ENCODE measurements around the gene SAPCD2.

The SAPCD2 gene

DNA sequence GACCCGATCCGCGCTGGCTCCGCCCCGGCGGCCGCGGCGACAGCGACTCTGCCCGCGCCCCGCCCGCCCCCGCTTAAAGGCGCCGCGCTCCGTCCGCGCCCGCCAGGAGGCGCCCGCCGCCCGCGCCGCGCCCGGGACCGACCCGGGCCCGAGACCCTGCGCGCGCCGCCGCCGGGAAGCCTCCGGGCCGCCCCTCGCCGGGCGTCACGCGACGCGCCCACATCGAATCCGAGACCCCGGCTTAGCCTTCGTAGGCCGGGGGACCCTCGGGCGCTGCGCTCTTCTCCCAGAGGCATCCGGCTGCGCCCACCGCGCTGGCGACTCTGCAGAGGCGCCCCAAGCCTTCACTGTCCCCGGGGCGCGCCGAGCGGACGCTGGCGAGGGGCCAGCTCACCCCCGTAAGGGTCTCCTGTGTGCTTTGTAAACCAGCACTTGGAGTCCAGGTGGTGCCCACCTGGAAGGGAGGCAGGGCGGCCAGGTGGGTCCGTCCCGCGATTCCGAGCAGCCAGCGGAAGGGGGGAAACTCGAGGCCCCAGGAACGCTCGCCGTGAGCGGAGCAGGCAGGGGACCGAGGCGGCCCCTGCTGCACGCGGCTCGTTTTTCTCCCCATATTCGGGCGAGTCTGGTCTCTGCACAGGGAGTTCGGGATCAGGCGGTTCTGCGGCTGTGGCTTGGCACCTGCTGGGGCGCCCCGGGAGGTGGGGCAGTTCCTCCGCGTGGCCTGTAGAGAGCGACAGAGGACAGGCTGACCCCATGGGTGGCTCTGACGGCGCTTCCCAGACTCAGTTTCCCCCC is 41.9 kb downstream of the SAPCD2 start:
- H3K36me3 Mint-ChIP-seq: no peaks in the 10 kb centered on the region
- no peaks in the 10 kb centered on the region for H3K9me3 Mint-ChIP-seq
- no peaks in the 10 kb centered on the region for H3K27me3 Mint-ChIP-seq
- H3K27ac Mint-ChIP-seq: peak overlapping the region; percentile 65
- H3K4me1 Mint-ChIP-seq: peaks cover 25% of the 10 kb centered on the region
- peak overlapping the region; percentile 69 for H3K4me3 Mint-ChIP-seq

- Mint-ChIP-seq H3K4me1 (peaks cover 25% of the 10 kb centered on the region), H3K9me3 (no peaks in the 10 kb centered on the region), H3K27me3 (no peaks in the 10 kb centered on the region), H3K27ac (peak within 1 kb of the TSS; percentile 65), H3K4me3 (peak within 1 kb of the TSS; percentile 83), H3K36me3 (no peaks in the 10 kb centered on the region)
Measured at GRCh38 chr9:137027369-137028262, 42.7 kb downstream of the SAPCD2 start, which contains the start of gene ABCA2. Gene ABCA2 (minus strand): TSS chr9:137028237. CDS start chr9:137028140, 97 bp downstream.

GRCh38 chr9:137026828-137027227 is 43.5 kb downstream of the SAPCD2 start:
- no peaks in the 10 kb centered on the region for H3K9me3 Mint-ChIP-seq
- no peak overlapping the region for H3K27ac Mint-ChIP-seq
- H3K36me3 Mint-ChIP-seq: no peaks in the 10 kb centered on the region
- peak overlapping the region; percentile 83 for H3K4me3 Mint-ChIP-seq
- H3K4me1 Mint-ChIP-seq: peaks cover 22% of the 10 kb centered on the region
- H3K27me3 Mint-ChIP-seq: no peaks in the 10 kb centered on the region

GRCh38 chr9:137026384-137026783 is 44.0 kb downstream of the SAPCD2 start:
- H3K4me3 Mint-ChIP-seq: no peak overlapping the region
- no peaks in the 10 kb centered on the region for H3K36me3 Mint-ChIP-seq
- H3K9me3 Mint-ChIP-seq: no peaks in the 10 kb centered on the region
- H3K4me1 Mint-ChIP-seq: peaks cover 20% of the 10 kb centered on the region
- no peaks in the 10 kb centered on the region for H3K27me3 Mint-ChIP-seq
- H3K27ac Mint-ChIP-seq: no peak overlapping the region

GRCh38 chr9:137025517-137025966 is 44.8 kb downstream of the SAPCD2 start:
- Mint-ChIP-seq H3K9me3 (no peaks in the 10 kb centered on the region), H3K27me3 (no peaks in the 10 kb centered on the region), H3K27ac (no peak overlapping the region), H3K4me1 (peaks cover 16% of the 10 kb centered on the region), H3K36me3 (no peaks in the 10 kb centered on the region), H3K4me3 (no peak overlapping the region)

GRCh38 chr9:137023583-137023991 is 46.8 kb downstream of the SAPCD2 start:
- H3K9me3 Mint-ChIP-seq: no peaks in the 10 kb centered on the region
- no peak overlapping the region for H3K27ac Mint-ChIP-seq
- H3K27me3 Mint-ChIP-seq: no peaks in the 10 kb centered on the region
- H3K36me3 Mint-ChIP-seq: no peaks in the 10 kb centered on the region
- H3K4me3 Mint-ChIP-seq: no peak overlapping the region
- H3K4me1 Mint-ChIP-seq: peaks cover 5% of the 10 kb centered on the region

DNA sequence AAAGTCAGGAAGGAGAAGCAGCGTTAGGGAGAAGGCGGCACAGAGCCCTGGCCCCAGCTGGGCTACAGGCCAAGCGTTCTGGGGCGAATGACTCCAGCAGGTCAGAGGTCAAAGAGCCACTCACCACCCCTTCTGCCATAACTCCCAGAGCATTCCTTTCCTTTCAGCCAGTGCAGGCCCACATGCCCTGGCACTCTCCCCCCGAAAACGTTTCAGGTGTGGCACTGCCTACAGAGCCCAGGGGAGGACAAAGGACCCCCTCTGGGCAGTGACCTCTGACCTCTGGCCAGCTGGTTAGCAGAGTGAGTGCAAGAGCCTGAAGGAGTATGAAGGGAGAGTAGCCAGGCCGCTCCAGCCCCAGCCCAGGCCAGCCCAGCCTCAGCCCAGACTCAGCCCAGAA is 47.2 kb downstream of the SAPCD2 start:
- no peaks in the 10 kb centered on the region for H3K27me3 Mint-ChIP-seq
- H3K27ac Mint-ChIP-seq: no peak overlapping the region
- H3K4me3 Mint-ChIP-seq: no peak overlapping the region
- peaks cover 5% of the 10 kb centered on the region for H3K4me1 Mint-ChIP-seq
- H3K36me3 Mint-ChIP-seq: no peaks in the 10 kb centered on the region
- H3K9me3 Mint-ChIP-seq: no peaks in the 10 kb centered on the region

GRCh38 chr9:137022662-137023008 is 47.7 kb downstream of the SAPCD2 start:
- no peak overlapping the region for H3K4me3 Mint-ChIP-seq
- no peaks in the 10 kb centered on the region for H3K36me3 Mint-ChIP-seq
- H3K4me1 Mint-ChIP-seq: peaks cover 5% of the 10 kb centered on the region

DNA sequence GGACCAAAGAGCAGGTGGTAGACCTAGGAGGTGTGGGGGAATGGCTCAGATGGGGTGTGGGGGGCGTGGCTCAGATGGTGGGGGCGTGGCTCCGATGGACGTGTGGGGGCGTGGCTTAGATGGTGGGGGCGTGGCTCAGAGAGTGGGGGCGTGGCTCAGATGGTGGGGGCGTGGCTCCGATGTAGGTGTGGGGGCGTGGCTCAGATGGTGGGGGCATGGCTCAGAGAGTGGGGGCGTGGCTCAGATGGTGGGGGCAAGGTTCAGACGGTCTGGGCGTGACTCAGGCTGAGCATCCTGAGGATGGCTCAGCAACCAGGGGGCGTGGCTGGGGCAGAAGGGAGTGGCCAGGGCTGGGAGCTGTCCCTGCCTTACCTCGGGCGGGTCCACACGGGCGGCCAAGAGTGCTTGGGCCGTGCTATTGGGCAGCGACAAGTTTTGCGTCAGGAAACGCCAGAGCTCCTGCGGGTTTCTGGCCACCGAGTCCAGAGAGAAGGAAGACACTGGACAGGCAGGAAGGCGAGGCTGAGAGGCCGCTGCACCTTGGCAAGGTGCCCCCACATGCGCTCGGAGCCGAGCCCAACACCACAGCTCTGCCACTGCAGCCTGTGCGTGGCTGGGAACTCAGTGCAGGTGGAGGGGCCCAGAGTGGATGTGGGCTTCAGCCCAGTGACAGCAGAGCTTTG is 48.2 kb downstream of the SAPCD2 start:
- no peak overlapping the region for H3K27ac Mint-ChIP-seq
- no peaks in the 10 kb centered on the region for H3K27me3 Mint-ChIP-seq
- H3K9me3 Mint-ChIP-seq: no peaks in the 10 kb centered on the region
- no peaks in the 10 kb centered on the region for H3K36me3 Mint-ChIP-seq
- H3K4me1 Mint-ChIP-seq: peaks cover 2% of the 10 kb centered on the region
- no peak overlapping the region for H3K4me3 Mint-ChIP-seq

More at GRCh38 chr9:137022662-137023008, 47.7 kb downstream of the SAPCD2 start:
- H3K9me3 Mint-ChIP-seq: no peaks in the 10 kb centered on the region
- no peaks in the 10 kb centered on the region for H3K27me3 Mint-ChIP-seq
- H3K27ac Mint-ChIP-seq: no peak overlapping the region

DNA sequence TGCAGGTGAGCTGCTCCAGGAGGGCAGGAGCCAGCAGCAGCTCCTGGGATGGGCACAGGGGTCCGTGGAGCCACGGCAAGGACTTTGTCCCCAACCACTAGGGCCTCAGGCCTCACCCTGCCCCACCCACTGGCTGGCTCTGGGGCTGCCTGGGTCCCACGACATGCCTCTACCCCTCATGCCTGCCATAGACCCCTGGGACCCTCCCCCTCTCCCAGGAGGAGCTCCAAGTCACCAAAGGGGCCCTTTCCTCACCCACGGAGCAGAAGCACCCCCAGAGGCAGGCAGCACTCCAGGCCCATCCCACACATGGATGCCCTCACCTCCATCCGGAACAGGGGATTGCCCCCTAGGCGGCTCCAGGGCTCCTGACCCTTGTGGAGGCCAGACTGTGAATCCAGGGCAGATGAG is 48.8 kb downstream of the SAPCD2 start:
- Mint-ChIP-seq H3K27ac (no peak overlapping the region), H3K9me3 (no peaks in the 10 kb centered on the region), H3K4me1 (no peaks in the 10 kb centered on the region), H3K4me3 (no peak overlapping the region), H3K27me3 (no peaks in the 10 kb centered on the region), H3K36me3 (no peaks in the 10 kb centered on the region)

DNA sequence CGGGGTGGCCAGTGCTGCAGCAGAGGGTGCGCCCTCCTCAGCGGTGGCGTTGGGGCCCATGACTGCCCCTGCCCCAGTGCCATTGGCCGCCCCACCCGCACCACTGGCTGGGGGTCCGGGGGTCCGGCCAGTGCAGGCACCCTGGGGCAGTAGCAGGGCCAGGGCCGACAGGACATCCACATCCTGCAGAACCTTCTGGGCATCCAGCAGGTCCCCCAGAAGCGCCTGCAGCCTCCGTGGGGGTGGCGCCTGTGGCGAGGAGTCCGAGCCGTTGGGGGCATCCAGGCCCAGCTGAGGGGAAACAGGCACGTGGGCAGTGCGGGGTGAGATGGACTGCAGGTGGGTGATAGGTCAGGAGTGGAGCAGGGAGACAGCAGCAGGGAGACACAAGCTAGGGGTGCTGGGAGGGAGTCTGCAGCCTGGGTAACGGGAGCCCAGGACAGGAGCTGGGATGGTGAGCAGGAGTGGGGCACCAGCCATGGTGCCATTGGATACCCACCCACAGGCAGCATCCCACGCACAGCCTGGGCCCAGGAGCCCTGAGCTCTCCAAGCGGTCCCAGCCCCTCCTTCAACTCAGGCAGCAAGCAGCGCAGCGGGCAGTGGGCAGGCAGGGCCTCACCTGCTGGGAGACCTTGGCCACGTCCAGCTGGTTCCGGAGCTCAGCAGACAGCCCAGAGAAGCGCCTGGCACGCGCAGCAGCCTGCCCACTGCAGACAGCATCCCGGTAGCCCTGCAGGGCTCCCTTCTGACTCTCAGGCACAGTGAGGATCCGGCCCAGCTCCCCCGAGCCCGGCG is 49.4 kb downstream of the SAPCD2 start:
- Mint-ChIP-seq H3K4me1 (no peaks in the 10 kb centered on the region), H3K27ac (no peak overlapping the region), H3K27me3 (no peaks in the 10 kb centered on the region), H3K36me3 (no peaks in the 10 kb centered on the region), H3K4me3 (no peak overlapping the region), H3K9me3 (no peaks in the 10 kb centered on the region)

GRCh38 chr9:137019891-137020683 is 50.3 kb downstream of the SAPCD2 start:
- Mint-ChIP-seq H3K36me3 (no peaks in the 10 kb centered on the region), H3K9me3 (no peaks in the 10 kb centered on the region), H3K27me3 (no peaks in the 10 kb centered on the region), H3K4me3 (no peak overlapping the region), H3K27ac (no peak overlapping the region), H3K4me1 (no peaks in the 10 kb centered on the region)

- Mint-ChIP-seq H3K36me3 (no peaks in the 10 kb centered on the region), H3K9me3 (no peaks in the 10 kb centered on the region), H3K27me3 (no peaks in the 10 kb centered on the region), H3K4me3 (no peak overlapping the region), H3K27ac (no peak overlapping the region), H3K4me1 (no peaks in the 10 kb centered on the region)
Measured at GRCh38 chr9:137018761-137019559, 51.4 kb downstream of the SAPCD2 start.
